ENCODE results near the gene TMEM255A. TPM values are rescaled to one million over a fixed set of nuclear protein-coding genes. Genes with fewer than 3 reads are reported as not detected.

The TMEM255A gene
- total and polyA plus RNA-seq, 2 of the 13 experiments (the other 11 are each of a cell fraction or from before 2014, with no cell fraction given): 0.13 to 0.40 TPM

GRCh38 chrX:120251471-120252011, 59.7 kb downstream of the TMEM255A start (continued):
- TF ChIP-seq DBP (CRISPR knock-in tag; IDR thresholded peaks at IDR 0.05; ENCODE audit: not compliant biosample characterization): no peak
- TF ChIP-seq ZNF773 (CRISPR knock-in tag; IDR thresholded peaks at IDR 0.05; ENCODE audit: borderline replicate concordance): no peak
- no peak for TF ChIP-seq ZNF281 (CRISPR knock-in tag; IDR thresholded peaks at IDR 0.05; ENCODE audit: borderline replicate concordance)
- 0 out of 2 replicates have a peak, but pooled peaks have one; percentile 34 for TF ChIP-seq TGIF2 (CRISPR knock-in tag; IDR thresholded peaks at IDR 0.05)
- no peak for TF ChIP-seq ZNF644 (CRISPR knock-in tag; IDR thresholded peaks at IDR 0.05; ENCODE audit: low read depth)
- TF ChIP-seq ZNF263 (CRISPR knock-in tag; IDR thresholded peaks at IDR 0.05): peak; percentile 66
- TF ChIP-seq ZNF879 (CRISPR knock-in tag; IDR thresholded peaks at IDR 0.05): no peak
- TF ChIP-seq ATRX (CRISPR knock-in tag; IDR thresholded peaks at IDR 0.05; ENCODE audit: borderline replicate concordance): no peak
- no peak for TF ChIP-seq ZBTB25 (CRISPR knock-in tag; IDR thresholded peaks at IDR 0.05)
- TF ChIP-seq ZBTB46 (CRISPR knock-in tag; IDR thresholded peaks at IDR 0.05; ENCODE audit: borderline replicate concordance): no peak
- TF ChIP-seq IRF9 (CRISPR knock-in tag; IDR thresholded peaks at IDR 0.05; ENCODE audit: borderline replicate concordance): no peak
- no peak for TF ChIP-seq ZZZ3 (CRISPR knock-in tag; IDR thresholded peaks at IDR 0.05; ENCODE audit: borderline replicate concordance)
- TF ChIP-seq CBX2 (IDR thresholded peaks at IDR 0.05; ENCODE audit: low read depth, low read length): no peak
- no peak for TF ChIP-seq CBX2 (CRISPR knock-in tag; IDR thresholded peaks at IDR 0.05; ENCODE audit: low read depth)
- TF ChIP-seq MEIS1 (CRISPR knock-in tag; IDR thresholded peaks at IDR 0.05; ENCODE audit: borderline replicate concordance): no peak
- no peak for TF ChIP-seq HNF4A (CRISPR knock-in tag; IDR thresholded peaks at IDR 0.05)
- no peak for TF ChIP-seq MED1 (CRISPR knock-in tag; IDR thresholded peaks at IDR 0.05)
- no peak for TF ChIP-seq MIER2 (CRISPR knock-in tag; IDR thresholded peaks at IDR 0.05)
